Measurements from ENCODE around the gene RSPH6A.
"Not testable (repeated sequence)": the region's sequence is repeated elsewhere in the genome, so short reads cannot be mapped to it uniquely, and the experiment has no call there.

- not testable (repeated sequence) for TF ChIP-seq CTCF (conservative IDR thresholded peaks at IDR 0.05); EZH2 (IDR thresholded peaks at IDR 0.05; ENCODE audit: low read depth)
These were observed 15.6 kb downstream of the RSPH6A start for GRCh38 chr19:45799541-45799940.

All from PC-9 (cell line).